Endothelial cell (in vitro differentiated cells): Measurements from ENCODE around the gene DNAH17. TPM values are rescaled to one million over a fixed set of nuclear protein-coding genes. Genes with fewer than 3 reads are reported as not detected.

Experiments
- DNase-seq: peaks from one replicate; pipeline ENCODE4 v3.0.0; 2021; ENCODE audit warnings: low spot score
- H3K27ac Mint-ChIP-seq: one replicate; pipeline ENCODE4 v1.8.0; 2021; ENCODE audit warnings: mixed read lengths, inconsistent platforms; ENCODE audit not compliant: unreplicated experiment
- H3K27me3 Mint-ChIP-seq: one replicate; pipeline ENCODE4 v1.8.0; 2021; ENCODE audit warnings: mild to moderate bottlenecking, moderate library complexity, mixed read lengths, inconsistent platforms; ENCODE audit not compliant: unreplicated experiment
- H3K36me3 Mint-ChIP-seq: one replicate; pipeline ENCODE4 v1.8.0; 2021; ENCODE audit warnings: mild to moderate bottlenecking, low read depth, mixed read lengths, inconsistent platforms; ENCODE audit not compliant: unreplicated experiment
- H3K4me1 Mint-ChIP-seq: one replicate; pipeline ENCODE4 v1.8.0; 2021; ENCODE audit warnings: mild to moderate bottlenecking, mixed read lengths, inconsistent platforms; ENCODE audit not compliant: unreplicated experiment
- H3K4me3 Mint-ChIP-seq: one replicate; pipeline ENCODE4 v1.8.0; 2021; ENCODE audit warnings: mild to moderate bottlenecking, mixed read lengths, inconsistent platforms; ENCODE audit not compliant: unreplicated experiment
- H3K9me3 Mint-ChIP-seq: one replicate; pipeline ENCODE4 v1.8.0; 2021; ENCODE audit warnings: mixed read lengths, inconsistent platforms; ENCODE audit not compliant: unreplicated experiment
- CTCF ChIP-seq: fragments of 200-600 bp; sonication (generic); IDR thresholded peaks from one replicate; pipeline ENCODE4 v1.5.0; 2021; ENCODE audit warnings: antibody characterized with exemption; ENCODE audit not compliant: unreplicated experiment
- total RNA-seq: library from RNA; stranded (reverse); fragmentation: NEBNext Ultra II Directional; extraction: Animal tissue kit (Norgen Biotek cat#: 25700); gene quantifications from one replicate; pipeline ENCODE4 v1.2.1, GENCODE V29; 2021; ENCODE audit not compliant: unreplicated experiment

DNAH17 gene
- total RNA-seq, 1 donor from 2014 or later: 1.0 TPM

GRCh38 chr17:78428836-78429617, 148.2 kb downstream of the DNAH17 start:
- Mint-ChIP-seq H3K36me3 (peaks cover 30% of the 10 kb centered on the region), H3K4me3 (no peak overlapping the region)

GRCh38 chr17:78428025-78428575, 149.1 kb downstream of the DNAH17 start:
- Mint-ChIP-seq H3K4me3 (no peak overlapping the region), H3K9me3 (no peaks in the 10 kb centered on the region), H3K36me3 (peaks cover 30% of the 10 kb centered on the region), H3K27ac (no peak overlapping the region), H3K27me3 (peaks cover 13% of the 10 kb centered on the region), H3K4me1 (peaks cover 4% of the 10 kb centered on the region)
- DNase-seq: no peak
- no peak for TF ChIP-seq CTCF

More at GRCh38 chr17:78428836-78429617, 148.2 kb downstream of the DNAH17 start:
- H3K27me3 Mint-ChIP-seq: peaks cover 13% of the 10 kb centered on the region
- peaks cover 4% of the 10 kb centered on the region for H3K4me1 Mint-ChIP-seq
- no peaks in the 10 kb centered on the region for H3K9me3 Mint-ChIP-seq
- no peak for TF ChIP-seq CTCF
- no peak for DNase-seq
- no peak overlapping the region for H3K27ac Mint-ChIP-seq

GRCh38 chr17:78427140-78427539, 150.1 kb downstream of the DNAH17 start:
- Mint-ChIP-seq H3K4me3 (peak overlapping the region; percentile 65), H3K9me3 (no peaks in the 10 kb centered on the region), H3K27me3 (peaks cover 14% of the 10 kb centered on the region), H3K4me1 (peaks cover 4% of the 10 kb centered on the region), H3K36me3 (peaks cover 30% of the 10 kb centered on the region), H3K27ac (no peak overlapping the region)
- DNase-seq: no peak
- TF ChIP-seq CTCF: no peak

GRCh38 chr17:78426293-78426879, 150.8 kb downstream of the DNAH17 start:
- no peak for TF ChIP-seq CTCF

GRCh38 chr17:78425429-78425828, 151.8 kb downstream of the DNAH17 start:
- Mint-ChIP-seq H3K36me3 (peaks cover 40% of the 10 kb centered on the region), H3K4me1 (peaks cover 19% of the 10 kb centered on the region)

More at GRCh38 chr17:78426293-78426879, 150.8 kb downstream of the DNAH17 start:
- H3K27ac Mint-ChIP-seq: no peak overlapping the region
- no peak for DNase-seq
- no peak overlapping the region for H3K4me3 Mint-ChIP-seq
- peaks cover 14% of the 10 kb centered on the region for H3K27me3 Mint-ChIP-seq
- peaks cover 10% of the 10 kb centered on the region for H3K4me1 Mint-ChIP-seq
- no peaks in the 10 kb centered on the region for H3K9me3 Mint-ChIP-seq
- H3K36me3 Mint-ChIP-seq: peaks cover 30% of the 10 kb centered on the region

More at GRCh38 chr17:78425429-78425828, 151.8 kb downstream of the DNAH17 start:
- DNase-seq: no peak
- TF ChIP-seq CTCF: no peak
- peaks cover 15% of the 10 kb centered on the region for H3K27me3 Mint-ChIP-seq
- no peak overlapping the region for H3K4me3 Mint-ChIP-seq
- no peak overlapping the region for H3K27ac Mint-ChIP-seq
- H3K9me3 Mint-ChIP-seq: no peaks in the 10 kb centered on the region
